HG03521 (cell line): ENCODE results near the gene EHF.

Experiments used
- ATAC-seq: cut with Tn5 transposase; IDR thresholded peaks from one replicate; pipeline ENCODE4 v1.9.1; 2021; ENCODE audit warnings: mild to moderate bottlenecking, moderate library complexity; ENCODE audit not compliant: unreplicated experiment

The EHF gene

DNA sequence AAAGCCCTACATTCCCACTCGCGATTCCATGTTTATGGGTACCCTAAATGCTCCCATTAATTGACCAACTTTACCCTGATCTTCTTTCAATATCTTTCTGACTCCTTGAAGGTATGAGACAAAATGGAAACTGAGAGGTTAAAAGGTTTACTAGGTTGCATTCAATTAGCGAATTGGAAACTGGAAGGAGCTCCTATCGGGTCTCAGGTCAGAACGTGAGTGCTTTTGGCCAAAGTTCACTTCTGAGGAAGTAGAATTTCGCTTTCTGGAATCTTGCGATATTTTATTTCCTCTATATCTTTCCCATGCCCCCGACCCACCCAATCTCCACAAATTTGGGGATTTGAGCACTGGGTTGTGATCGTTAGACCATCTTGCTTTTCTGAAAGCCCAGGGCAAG, 2.6 kb downstream of the EHF start:
- no peak for ATAC-seq

DNA sequence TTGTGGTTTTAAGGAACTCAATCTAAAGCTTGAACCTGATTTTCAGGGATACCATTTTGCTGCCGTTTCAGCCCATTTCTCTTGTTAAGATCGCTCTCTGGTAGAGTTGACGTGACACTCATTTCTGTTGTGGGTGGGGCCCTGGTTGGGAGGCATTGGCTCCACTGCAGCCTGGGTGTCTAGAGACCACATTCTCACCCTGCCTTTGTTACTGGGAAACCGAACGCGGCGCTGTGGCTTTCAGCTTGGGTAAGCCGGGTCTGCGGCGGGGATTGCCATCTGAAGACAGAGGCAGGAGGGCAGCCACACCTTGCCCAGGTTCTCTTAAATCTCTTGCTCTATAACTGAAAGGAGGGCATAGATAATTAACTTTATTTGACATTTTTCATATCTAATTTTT, 3.2 kb downstream of the EHF start:
- peak; percentile 53 for ATAC-seq

DNA sequence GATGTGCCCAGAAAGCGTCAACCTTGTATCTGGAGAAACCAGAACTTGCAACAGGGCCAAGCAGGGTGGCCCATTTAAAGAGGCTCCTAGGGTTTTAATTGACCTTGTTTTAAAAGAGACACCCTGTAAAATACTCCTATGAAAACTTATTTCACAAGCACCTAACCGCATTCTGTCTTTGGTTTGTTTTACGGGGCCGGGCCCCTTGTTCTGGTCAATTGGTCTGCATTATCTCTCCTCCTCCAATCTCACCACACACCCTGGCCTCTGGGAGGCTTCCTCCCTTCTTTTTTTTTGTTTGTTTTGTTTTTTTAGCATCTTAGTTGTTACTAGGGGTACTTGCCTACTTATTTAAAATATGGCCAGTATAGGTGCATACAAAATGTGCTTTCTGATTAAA, 4.7 kb downstream of the EHF start:
- ATAC-seq: no peak

DNA sequence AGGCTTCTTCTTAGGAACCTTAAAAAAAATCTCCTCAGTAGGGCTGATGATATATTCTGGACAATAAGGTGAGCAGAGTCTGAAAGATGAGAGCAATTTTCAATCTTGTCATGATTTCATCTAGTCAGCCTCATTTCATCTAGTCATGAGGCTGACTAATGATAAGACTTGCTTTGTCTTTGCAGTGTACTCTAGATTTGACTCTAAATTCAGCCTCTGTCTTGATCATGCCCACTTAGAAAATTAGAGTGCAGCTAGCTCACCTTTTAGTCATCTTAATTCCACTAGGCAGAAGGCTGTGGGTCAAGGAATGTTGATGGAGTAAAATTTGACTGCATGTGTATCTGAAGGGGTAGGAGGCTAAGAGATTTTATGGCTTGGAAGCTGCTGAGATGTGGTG, 5.5 kb downstream of the EHF start:
- no peak for ATAC-seq

DNA sequence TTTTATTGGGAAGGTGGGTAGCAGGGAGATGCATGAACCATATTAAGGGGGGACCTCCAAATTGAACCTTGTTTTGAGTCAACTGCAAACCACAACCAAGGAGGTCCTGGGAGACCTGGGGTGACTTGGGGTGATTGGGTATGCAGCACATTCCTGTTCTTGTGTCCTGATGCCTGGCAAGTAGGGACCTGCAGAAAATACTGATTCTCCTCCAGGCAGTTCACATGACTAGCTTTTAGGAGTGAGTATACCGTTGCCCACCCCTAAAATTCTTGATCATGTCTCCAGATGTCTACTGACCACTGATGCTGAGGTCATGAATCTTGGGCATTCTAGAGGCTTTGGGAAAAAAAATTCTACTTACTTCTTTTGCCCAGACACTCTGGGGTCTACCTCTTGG, 6.3 kb downstream of the EHF start:
- no peak for ATAC-seq

DNA sequence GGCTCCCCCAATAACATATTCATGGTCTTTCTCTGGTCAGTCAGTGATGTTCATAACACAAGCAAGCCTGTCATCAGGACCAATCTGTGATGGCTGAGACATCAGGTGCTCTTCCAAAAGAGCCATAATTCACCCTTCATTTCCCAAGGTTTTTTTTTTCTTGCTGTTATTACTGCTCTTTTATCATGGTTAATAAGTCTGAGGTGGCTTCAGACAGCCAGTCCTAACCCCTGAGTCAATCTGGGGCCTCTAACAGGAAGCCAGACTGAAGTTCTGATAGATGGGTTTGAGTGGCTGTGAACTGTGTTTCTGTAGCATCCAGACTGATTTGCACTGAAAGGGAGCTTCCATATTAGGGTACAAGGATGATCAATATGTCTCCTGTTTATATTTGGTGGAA, 8.8 kb downstream of the EHF start:
- ATAC-seq: no peak

DNA sequence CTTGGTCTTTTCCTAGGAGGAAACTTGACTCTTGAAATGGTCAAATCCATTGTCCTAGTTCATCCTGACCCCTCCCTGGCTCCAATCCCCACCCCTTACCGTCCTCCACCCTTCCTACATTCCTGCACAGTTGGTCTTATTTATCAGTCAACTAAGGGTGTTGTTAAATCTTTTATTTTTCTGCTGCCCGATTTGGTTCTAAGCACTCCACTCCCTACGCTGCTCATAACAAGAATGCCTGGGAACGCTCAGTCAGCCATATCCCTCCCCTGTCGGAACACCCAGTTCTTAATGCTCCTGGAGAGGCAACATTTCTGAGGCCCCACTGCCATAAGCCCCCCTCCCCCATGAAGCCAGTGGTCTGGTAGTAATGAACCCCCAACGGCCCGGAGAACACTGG, 9.7 kb downstream of the EHF start:
- ATAC-seq: no peak

DNA sequence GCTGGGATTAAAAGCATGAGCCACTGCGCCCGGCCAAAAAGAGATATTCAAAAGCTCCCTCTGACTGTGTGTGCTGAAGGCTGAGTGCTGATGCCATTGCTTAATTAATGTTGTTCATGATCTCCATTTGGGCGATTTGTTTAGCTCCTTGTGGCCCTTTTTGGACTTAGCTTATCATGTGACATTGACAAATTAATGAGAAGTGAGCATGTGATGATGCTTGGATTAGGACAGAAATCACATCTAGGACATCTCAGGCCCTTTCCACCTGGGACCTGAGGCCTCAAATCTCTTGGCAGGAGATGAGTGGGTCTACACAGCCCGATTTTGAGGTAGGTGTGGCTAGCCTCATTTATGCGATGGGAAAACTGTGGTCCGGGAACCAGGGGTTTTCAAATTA, 10.4 kb downstream of the EHF start:
- ATAC-seq: no peak

DNA sequence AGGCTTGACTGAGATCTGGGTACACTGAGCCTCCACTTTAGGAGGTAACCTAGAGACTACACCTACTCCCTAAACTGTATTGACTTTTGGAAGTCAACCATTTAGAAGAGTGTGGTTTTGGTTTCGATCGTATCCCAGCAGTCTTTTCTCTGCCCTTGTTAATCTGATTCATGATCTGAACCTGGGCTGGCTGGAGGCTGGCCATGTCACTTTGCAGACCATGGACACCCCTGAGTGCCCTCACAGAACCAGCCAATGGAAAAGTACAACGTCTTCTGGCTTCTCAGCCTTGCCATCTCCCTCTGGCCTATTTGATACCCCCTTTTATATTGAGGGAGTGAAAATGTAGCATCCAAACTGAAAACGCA, 10.8 kb downstream of the EHF start:
- no peak for ATAC-seq

DNA sequence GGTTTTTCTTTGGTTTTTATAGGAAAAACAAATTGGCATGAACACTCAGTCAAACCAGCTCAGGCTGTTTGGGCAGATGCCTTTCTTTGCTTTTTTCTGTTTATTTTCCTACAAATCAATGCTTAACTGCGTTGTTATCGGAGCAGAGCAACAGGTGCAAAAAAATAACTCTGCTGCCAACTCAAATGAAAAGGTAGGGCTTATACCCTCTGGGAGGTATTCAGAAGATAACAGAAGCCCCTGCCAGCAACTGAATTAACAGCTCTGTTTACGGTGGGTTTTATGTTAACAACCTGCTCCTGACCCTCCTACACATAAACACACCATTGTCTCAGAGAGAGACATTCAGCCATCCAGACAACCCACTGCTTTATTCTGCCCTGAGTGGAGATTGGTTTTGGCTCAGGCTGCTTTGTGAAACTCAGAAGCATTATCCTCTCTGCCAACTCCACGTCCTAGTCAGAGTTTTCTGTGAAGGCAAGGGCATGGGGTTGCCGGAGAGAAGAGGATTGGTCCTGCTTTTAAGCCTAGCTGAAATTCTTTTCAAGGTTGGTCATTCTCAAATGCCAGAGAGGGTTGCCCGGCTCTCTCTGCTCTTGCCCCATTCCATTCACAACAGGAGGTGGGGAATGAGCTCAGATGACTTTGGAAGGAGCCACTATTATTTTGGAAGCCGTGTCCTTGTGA, 11.4 kb downstream of the EHF start:
- ATAC-seq: no peak

DNA sequence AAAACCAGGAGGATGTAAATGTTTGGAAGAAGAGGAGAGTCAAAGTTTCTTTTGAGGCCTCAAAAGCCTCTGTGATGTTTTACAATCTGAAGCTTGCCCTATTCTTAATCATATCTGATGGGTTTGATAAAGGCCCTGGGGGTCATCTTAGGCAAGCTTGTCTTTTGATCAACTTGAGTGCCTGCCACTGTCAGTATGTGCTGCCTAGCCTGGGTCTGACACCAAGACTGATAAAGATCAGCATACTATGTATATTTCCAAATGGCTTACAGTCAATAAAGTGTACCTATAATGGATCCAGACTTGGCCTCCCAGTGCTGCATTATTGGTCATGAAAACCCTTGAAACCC, 12.7 kb downstream of the EHF start:
- ATAC-seq: no peak

DNA sequence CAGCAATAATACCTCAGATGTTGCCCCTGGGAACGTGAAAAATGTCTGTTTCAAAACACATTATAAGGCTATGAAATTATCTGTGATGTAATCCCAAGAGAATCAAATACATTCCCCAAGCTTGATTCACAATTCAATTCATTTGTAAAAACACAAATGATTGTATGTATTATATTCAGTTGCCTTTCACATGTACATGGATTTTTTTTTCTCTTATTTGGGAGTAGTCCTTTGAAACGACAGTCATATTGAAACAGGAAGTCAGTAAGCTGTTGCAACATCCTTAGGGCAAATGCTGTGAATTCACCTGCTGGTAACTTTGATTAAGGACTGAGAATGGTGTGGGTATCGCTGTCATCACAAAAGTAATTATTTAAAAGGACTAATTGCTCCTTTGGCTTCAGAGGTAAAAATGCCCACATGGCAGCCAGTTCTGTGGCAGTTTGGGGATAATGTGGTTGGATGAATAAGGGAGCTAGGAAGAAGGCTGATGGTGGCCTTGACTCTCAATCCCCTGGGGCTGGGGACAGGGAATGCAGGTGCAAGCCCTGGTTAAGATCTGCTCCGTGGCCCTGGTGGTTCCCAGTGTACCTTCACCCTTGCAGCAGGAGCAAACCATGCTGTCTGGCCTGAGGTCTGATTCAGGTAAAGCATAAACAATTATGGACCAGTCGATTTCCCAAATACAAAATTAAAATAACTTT, 13.2 kb downstream of the EHF start:
- ATAC-seq: no peak

DNA sequence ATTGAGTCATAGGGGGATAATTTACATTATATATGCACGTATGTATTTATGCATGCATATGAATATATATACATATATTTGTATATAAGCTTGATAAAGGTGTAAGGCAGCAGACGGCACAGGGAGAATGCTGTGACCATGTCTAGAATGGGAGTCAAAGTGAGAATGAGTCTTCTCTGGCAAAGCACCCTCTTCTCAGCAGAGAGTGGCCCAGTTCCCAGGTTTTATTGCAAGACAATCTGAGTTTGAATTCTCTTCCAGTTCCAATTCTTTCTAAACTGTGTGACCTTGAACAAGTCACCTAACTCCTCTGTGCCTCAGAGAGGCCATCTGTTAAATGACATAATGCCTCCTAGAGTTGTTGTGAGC, 13.8 kb downstream of the EHF start:
- no peak for ATAC-seq

DNA sequence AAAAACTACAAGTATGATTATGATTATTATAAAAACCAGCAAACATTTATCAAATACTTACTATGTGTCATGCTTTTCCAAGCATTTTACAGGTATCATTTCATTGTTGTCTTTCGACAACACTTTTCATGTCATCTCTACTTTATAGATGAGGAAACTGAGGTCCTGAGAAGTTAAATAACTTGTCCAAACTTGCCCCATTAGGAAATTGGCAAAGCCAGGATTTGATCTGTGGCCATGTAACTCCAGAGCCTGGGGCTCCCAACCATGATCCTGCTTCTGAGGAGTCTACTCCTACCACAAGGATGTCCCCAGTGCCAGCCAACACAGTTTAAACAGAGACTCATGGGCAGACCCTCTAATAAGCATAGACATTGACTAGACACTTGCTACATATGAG, 15.2 kb downstream of the EHF start:
- ATAC-seq: no peak

DNA sequence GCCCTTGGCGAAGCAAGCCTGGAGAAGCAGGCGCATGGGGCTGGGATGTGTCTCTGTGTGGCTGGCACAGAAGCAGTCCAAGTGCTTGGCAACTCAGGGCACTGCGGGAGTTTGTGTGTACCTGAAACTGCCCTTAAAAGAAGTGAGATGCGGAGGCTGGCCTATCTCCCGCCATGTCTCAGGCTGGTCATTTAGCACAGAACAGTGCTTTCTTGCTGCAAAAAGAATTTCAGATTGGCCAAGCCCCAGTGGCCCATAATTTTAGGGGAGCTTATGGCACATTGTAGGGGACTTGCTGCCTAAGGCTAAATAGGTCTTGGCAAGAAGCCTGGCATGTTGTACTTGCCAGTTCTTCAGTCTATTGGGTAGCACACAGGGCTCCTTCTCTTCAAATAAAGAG, 16.4 kb downstream of the EHF start:
- ATAC-seq: no peak

DNA sequence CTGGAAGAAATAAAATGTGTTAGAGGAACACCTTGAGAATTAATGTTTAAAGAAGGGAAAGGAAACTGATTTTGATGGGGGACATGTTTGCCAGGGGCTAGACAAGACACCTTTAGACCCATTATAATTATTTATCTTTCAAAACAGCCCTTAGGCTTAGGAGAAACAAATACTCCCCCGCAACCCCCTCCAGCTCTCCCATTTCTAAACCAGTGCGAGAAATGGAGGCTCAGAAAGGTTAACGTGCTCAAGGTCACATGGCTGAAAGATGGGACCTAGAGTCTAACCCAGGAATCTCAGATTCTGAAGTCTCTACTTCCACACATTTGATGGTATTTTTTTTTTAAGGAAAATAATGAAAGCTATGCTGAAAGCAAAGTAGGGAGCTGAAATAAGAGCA, 18.0 kb downstream of the EHF start:
- no peak for ATAC-seq

DNA sequence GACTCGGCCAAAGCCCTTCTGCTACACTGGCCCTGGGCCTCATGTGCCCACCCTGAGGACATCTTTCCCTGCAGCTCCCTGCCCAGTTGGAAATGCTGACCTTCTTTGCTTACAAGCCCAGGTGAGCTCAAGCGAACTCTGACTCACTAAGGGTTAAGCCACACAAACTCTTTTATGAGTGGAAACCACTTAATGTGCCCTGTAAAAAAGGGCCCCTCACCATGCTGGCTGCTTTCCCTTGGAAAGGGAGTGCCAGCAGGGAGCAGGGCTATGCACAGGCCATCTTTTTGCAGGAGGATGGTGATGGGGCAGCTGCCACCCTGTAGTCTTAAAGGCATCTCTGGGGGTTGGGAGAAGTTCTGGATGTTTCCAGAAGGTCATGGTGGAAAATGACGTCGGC, 18.7 kb downstream of the EHF start:
- ATAC-seq: no peak

DNA sequence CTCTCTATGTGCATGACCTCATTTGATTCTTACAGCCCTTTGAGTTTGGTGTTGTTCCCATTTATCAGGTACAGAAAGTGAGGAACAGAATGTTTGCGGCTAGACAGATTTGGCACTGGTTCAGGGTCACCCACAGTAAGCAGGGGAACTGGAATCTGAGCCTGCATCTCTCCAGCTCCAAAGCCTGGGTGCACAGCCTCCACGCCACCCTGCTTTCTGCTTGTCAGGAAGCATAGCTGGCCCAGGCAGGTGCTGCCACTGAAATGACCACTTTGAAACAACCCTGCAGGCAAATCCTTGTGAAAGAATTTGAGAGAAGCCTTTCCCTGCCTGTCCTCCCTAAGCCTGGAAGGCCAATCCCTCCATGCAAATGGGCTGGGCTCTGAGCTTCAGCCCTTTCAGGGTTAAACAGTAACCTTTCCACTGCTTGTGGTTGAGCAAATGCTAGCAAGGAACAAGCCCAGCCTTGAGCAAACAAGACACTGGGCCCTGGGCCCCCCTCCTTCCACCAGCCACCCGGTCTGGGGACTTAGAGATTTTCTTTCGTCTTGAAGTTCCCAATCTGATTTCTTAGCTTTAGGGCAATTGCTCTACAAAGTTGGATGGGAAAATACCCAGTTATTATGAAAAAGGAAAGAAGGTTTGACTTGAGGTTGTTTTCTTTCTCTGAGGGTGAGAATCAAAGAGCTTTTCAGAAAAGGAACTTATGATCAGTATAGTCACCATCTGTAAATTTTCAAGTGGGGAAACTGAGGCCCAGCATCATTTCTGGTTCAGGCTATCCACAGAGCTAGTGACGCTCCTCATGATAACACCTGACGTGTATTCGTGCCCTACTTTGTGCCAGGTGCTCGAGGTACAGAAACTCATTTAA, 19.4 kb downstream of the EHF start:
- no peak for ATAC-seq

DNA sequence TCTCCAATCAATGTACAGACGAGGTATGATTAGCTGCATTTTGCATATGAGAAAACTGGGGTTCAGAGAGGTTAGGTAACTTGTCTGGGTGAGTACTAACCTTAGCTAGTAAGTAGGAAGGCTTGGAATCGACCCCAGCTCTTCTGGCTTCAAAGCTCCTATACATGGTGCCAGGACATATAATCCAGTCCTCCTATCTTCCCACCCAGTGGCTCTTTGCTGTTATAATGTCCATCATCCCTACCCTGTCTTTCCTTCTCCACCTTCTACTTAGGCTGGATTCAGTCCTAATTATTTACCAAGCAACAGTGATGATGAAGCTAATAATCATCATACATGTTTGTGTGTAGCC, 20.0 kb downstream of the EHF start:
- ATAC-seq: no peak

DNA sequence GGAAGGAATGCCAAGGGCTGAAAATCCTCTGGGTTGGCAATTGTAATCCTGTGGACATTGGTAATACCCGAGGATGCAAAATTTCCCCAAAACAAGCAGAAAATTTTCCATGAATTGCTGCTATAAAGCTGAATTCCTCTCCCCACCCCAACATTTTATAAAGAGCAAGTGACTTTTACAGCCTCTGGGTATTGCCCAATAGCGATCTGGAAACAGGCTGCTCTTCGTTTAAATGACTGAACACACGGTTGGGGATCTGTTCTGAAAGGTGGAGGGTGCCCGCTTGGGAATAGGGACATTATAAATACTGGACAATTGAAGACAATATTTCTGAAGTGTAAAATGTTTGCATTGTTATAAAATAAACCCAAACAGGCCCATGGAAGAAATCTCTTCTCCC, 20.6 kb downstream of the EHF start:
- ATAC-seq: no peak

DNA sequence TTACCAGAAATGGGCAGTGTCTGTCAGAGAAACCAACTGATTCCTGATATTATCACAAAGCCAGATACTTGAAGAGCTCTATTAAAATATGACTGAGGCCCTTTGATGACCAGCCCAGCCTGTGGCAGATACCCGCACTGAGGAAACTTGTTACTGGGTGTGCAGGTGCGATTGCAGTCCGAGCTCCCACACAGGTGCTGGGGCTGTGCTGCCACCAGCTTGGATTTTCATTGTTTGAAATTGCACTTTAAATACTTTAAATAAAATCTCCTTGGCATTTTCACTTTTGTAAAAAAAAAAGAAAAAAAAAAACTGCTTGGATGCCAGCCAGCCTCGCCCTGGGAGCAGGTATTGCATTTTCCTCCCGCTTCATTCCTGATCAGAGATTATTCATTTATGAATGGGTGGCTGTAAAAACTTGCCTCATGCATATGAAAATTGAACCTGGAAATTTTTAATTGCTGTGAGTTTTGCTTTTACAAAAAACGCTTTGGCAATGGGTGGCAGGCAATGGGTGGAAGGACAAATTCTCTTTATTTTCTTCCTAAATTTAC, 21.2 kb downstream of the EHF start:
- ATAC-seq: no peak

DNA sequence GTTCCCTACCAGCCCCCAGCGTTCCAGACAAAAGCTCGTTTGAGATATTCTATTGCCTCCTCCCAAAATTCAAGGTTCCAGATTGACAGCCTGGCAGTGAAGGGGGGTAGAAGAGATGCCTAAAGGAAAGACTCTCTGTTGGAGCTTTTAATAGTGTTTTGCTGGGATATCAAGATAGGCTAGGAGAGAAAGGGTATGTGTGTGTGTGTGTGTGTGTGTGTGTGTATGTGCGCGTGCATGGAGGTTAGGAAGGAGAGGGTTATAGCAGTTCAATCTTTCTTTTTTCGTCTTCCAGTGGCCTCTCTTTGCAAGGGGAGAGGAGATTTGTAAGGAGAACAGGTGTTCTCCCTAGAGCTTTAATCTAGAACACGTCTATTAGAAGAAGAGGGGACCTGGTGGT, 22.0 kb downstream of the EHF start:
- no peak for ATAC-seq
